HCT116 (cell line): ENCODE measurements around the gene BTBD2. TPM values are rescaled to one million over a fixed set of nuclear protein-coding genes. Genes with fewer than 3 reads are reported as not detected.
"Not testable (repeated sequence)": the region's sequence is repeated elsewhere in the genome, so short reads cannot be mapped to it uniquely, and the experiment has no call there.

ENCODE experiments used
- ATAC-seq: fragments of 200-7000 bp; cut with Tn5 transposase; 2 replicates; pipeline ENCODE4 v1.9.1; 2020; ENCODE audit warnings: mild to moderate bottlenecking, moderate library complexity
- BruUV-seq: library from RNA; stranded (reverse); fragments of 400-500 nt; replicated peaks from 2 replicates; lab custom pipeline; 2021; lab: Mats Ljungman, UMichigan
- CTCF ChIA-PET: fragments of 300-600 bp; sonication (Branson Sonifier 250); formaldehyde crosslinking; loops from one replicate; lab custom pipeline; 2021; ENCODE audit warnings: antibody characterized with exemption; lab: Charles Lee
- POLR2A ChIA-PET: fragments of 300-600, 350-600 bp; sonication (Branson Sonifier 250); formaldehyde crosslinking; loops from one replicate; lab custom pipeline; 2021; ENCODE audit warnings: antibody characterized with exemption; lab: Charles Lee
- RAD21 ChIA-PET, 2 experiments: fragments of 300-600 bp; sonication (Branson Sonifier 250); formaldehyde crosslinking; loops; one replicate each; lab custom pipeline; 2023; ENCODE audit warnings: low total read pairs in 2 of 2; ENCODE audit not compliant: uncharacterized antibody in 2 of 2, unreplicated experiment in 2 of 2, low non-redundant PET in 1 of 2; lab: Charles Lee
- DNase-seq: peaks from one replicate; pipeline ENCODE4 v3.0.0-alpha.2; 2010; ENCODE audit warnings: low read depth, low spot score
- H2AFZ ChIP-seq: fragments of 200-600 bp; shearing (Covaris generic), sonication (generic); 2 replicates; pipeline ENCODE4 v1.6.1; 2017; ENCODE audit warnings: low read depth, mixed run types, mixed read lengths, antibody characterized with exemption, low read length; ENCODE audit not compliant: poor library complexity, severe bottlenecking
- H3K27ac ChIP-seq: 2 replicates; pipeline ENCODE4 v1.5.1; 2012; ENCODE audit warnings: low read depth, low read length
- H3K27me3 ChIP-seq: fragments of 200-600 bp; sonication (generic); 2 replicates; pipeline ENCODE4 v1.6.1; 2016; ENCODE audit warnings: mixed run types, low read length, mixed read lengths; ENCODE audit not compliant: insufficient read depth
- H3K36me3 ChIP-seq, 2 experiments: fragments of 200-500 bp in 1 of 2; fragments of 200-600 bp in 1 of 2; sonication (Bioruptor generic) in 1 of 2; sonication (generic) in 1 of 2; 2 replicates each; pipeline versions ENCODE4 v1.5.1 to v1.6.1; 2014 to 2016; ENCODE audit warnings: low read length in 2 of 2, inconsistent platforms in 1 of 2, mixed read lengths in 1 of 2, mixed run types in 1 of 2; ENCODE audit not compliant: insufficient read depth in 2 of 2, control insufficient read depth in 1 of 2
- H3K4me1 ChIP-seq, 2 experiments: fragments of 200-600 bp in 1 of 2; sonication (generic) in 1 of 2; 2 replicates each; pipeline versions ENCODE4 v1.5.1 to v1.6.1; 2012 to 2017; ENCODE audit warnings: low read length in 2 of 2, inconsistent platforms in 1 of 2, mild to moderate bottlenecking in 1 of 2, mixed read lengths in 1 of 2, mixed run types in 1 of 2, moderate library complexity in 1 of 2; ENCODE audit not compliant: insufficient read depth in 2 of 2, control insufficient read depth in 1 of 2
- H3K4me2 ChIP-seq: fragments of 200-600 bp; sonication (generic); 2 replicates; pipeline ENCODE4 v1.6.1; 2017; ENCODE audit warnings: mixed run types, low read length, mixed read lengths
- H3K4me3 ChIP-seq, 2 experiments: fragments of 200-600 bp in 1 of 2; sonication (generic) in 1 of 2; replicated peaks in 1 of 2; 2 replicates each; pipeline ENCODE4 v1.5.1; 2011 to 2016; ENCODE audit warnings: low read length in 2 of 2, control low read depth in 1 of 2, low read depth in 1 of 2, mild to moderate bottlenecking in 1 of 2, mixed read lengths in 1 of 2, mixed run types in 1 of 2
- H3K79me2 ChIP-seq: fragments of 200-600 bp; sonication (generic); 2 replicates; pipeline ENCODE4 v1.6.1; 2017; ENCODE audit warnings: mild to moderate bottlenecking, mixed run types, low read length, moderate library complexity, mixed read lengths; ENCODE audit not compliant: insufficient read depth
- H3K9ac ChIP-seq: fragments of 200-600 bp; sonication (generic); 2 replicates; pipeline ENCODE4 v1.6.1; 2016; ENCODE audit warnings: low read length, mixed read lengths
- H3K9me2 ChIP-seq: fragments of 200-600 bp; sonication (generic), shearing (Covaris generic); 2 replicates; pipeline ENCODE4 v1.6.1; 2017; ENCODE audit warnings: mixed run types, mild to moderate bottlenecking, moderate library complexity; ENCODE audit not compliant: insufficient read depth
- H3K9me3 ChIP-seq, 2 experiments: fragments of 200-500 bp in 1 of 2; fragments of 200-600 bp in 1 of 2; sonication (Bioruptor generic) in 1 of 2; sonication (generic) in 1 of 2; 2 replicates each; pipeline ENCODE4 v1.6.1; 2014 to 2017; ENCODE audit warnings: low read length in 2 of 2, mixed read lengths in 2 of 2, inconsistent platforms in 1 of 2, low read depth in 1 of 2, mild to moderate bottlenecking in 1 of 2, mixed run types in 1 of 2, moderate library complexity in 1 of 2; ENCODE audit not compliant: control insufficient read depth in 1 of 2, insufficient read depth in 1 of 2
- H4K20me1 ChIP-seq: fragments of 200-600 bp; sonication (generic), shearing (Covaris generic); 2 replicates; pipeline ENCODE4 v1.6.1; 2017; ENCODE audit warnings: mixed run types, mild to moderate bottlenecking, moderate library complexity; ENCODE audit not compliant: insufficient read depth
- CBX3 ChIP-seq: IDR thresholded peaks from 2 replicates; pipeline ENCODE4 v1.6.1; 2012; ENCODE audit warnings: low read depth
- ELF1 ChIP-seq: IDR thresholded peaks from 2 replicates; pipeline ENCODE4 v1.6.1; 2012; ENCODE audit warnings: low read depth, borderline replicate concordance
- JUND ChIP-seq: IDR thresholded peaks from 2 replicates; pipeline ENCODE4 v1.6.1; 2012
- POLR2AphosphoS5 ChIP-seq: IDR thresholded peaks from 2 replicates; pipeline ENCODE4 v1.6.1; 2011; ENCODE audit warnings: mild to moderate bottlenecking, low read depth, low read length, moderate library complexity
- RAD21 ChIP-seq: IDR thresholded peaks from 2 replicates; pipeline ENCODE4 v1.6.1; 2012; ENCODE audit warnings: low read depth, mild to moderate bottlenecking
- SP1 ChIP-seq: IDR thresholded peaks from 2 replicates; pipeline ENCODE4 v1.6.1; 2012; ENCODE audit warnings: low read depth
- intact Hi-C: fragments of 100-400 bp; cut with micrococcal nuclease; formaldehyde crosslinking; loops from 2 replicates; pipeline ENCODE4 v1.10.0; 2022
- total RNA-seq: library from RNA; stranded (reverse); gene quantifications from one replicate; pipeline ENCODE4 v1.2.1, GENCODE V29; 2021; ENCODE audit not compliant: unreplicated experiment

BTBD2 gene
- total RNA-seq, 1 experiment from 2014 or later, result 112 TPM

DNA sequence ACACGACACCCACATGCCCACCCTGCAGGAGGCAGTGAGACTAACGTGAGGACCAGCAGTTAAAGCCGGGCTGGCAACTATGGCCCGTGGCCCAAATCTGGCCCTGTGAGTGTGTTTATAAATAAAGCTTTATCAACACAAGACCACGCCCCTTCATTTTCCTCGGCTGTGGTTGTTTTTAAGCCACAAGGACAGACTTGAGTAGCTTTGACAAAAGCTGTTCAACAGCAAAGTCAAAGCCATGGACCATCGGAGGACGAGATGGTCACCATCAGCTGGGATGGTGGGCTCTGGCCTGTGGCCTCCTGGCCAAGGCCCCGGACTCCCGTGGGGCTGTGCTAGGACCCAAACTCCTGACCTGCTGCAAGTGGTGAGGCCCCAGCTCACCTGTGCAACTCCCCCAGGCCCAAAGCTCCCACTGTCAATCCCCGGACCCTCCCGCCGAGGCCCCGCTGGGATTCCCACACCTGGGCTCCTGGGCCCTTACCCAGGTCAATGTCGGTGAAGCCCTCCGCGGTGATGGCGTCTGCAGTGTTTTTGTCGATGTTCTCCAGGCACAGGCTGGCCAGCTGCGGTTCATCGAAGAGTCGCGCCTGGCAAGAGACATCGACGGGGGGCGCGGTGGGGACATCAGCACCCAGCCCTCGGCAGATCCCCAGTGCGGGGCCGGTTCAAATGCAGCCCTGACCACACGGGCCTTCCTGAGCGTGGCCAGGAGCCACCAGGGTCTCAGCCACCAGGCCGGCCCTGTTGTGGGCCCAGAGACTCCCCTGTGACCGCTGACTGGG lies 25.1 kb downstream of the BTBD2 start:
- Histone ChIP-seq H3K4me3 (no peak overlapping the region), H3K27ac (no peak overlapping the region)
- TF ChIP-seq CBX3 (no peak), ELF1 (no peak), RAD21 (no peak)
- TF ChIP-seq, all 23 proteins: peak for 0
- Histone ChIP-seq H3K4me2 (no peak overlapping the region), H3K9ac (no peak overlapping the region), H3K79me2 (no peaks in the 10 kb centered on the region), H3K9me3 (no peaks in the 10 kb centered on the region), H3K9me2 (no peaks in the 10 kb centered on the region), H3K4me1 (peaks cover 0 to 4% of the 10 kb centered on the region in 2 experiments; a peak in 1 of 4 replicates), H3K36me3 (peaks cover 7 to 27% of the 10 kb centered on the region in 2 experiments; a peak in 3 of 4 replicates), H2AFZ (no peak overlapping the region), H3K27me3 (no peaks in the 10 kb centered on the region), H4K20me1 (no peaks in the 10 kb centered on the region)
- ChIA-PET POLR2A (no interaction called here), RAD21 (no interaction called here), CTCF (no interaction called here)
- DNase-seq (no peak), ATAC-seq (no peak)
- no TSS peak for BruUV-seq
- intact Hi-C loops, result no loop called here

- Histone ChIP-seq H4K20me1 (no peaks in the 10 kb centered on the region), H3K4me1 (peaks cover 0 to 4% of the 10 kb centered on the region in 2 experiments; a peak in 1 of 4 replicates), H3K79me2 (no peaks in the 10 kb centered on the region), H3K9ac (no peak overlapping the region), H3K27me3 (no peaks in the 10 kb centered on the region), H3K27ac (no peak overlapping the region), H3K9me3 (no peaks in the 10 kb centered on the region), H3K4me2 (no peak overlapping the region), H2AFZ (no peak overlapping the region), H3K9me2 (no peaks in the 10 kb centered on the region), H3K4me3 (no peak overlapping the region), H3K36me3 (peaks cover 7 to 27% of the 10 kb centered on the region in 2 experiments; a peak in 3 of 4 replicates)
- TF ChIP-seq CBX3 (no peak), POLR2AphosphoS5 (no peak), SP1 (no peak), JUND (0 out of 2 replicates have a peak, but pooled peaks have one; percentile 7)
- ChIA-PET RAD21 (no interaction called here), CTCF (no interaction called here), POLR2A (no interaction called here)
- no TSS peak for BruUV-seq
- intact Hi-C loops, result no loop called here
- ATAC-seq (no peak), DNase-seq (no peak)
Observed at GRCh38 chr19:1989513-1990229, 25.8 kb downstream of the BTBD2 start.

DNA sequence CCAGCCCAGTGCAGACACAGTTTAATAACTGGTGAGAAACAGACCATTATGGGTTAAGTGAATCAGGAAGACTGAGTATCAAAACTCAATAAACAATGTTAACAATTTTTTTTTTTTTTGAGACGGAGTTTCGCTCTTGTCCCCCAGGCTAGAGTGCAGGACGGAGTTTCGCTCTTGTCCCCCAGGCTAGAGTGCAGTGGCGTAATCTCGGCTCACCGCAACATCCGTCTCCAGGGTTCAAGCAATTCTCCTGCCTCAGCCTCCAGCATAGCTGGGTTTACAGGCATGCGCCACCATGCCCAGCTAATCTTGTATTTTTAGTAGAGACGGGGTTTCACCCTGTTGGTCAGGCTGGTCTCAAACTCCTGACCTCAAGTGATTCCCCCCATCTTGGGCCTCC lies 27.1 kb downstream of the BTBD2 start:
- H4K20me1 ChIP-seq, H3K9ac ChIP-seq, POLR2A ChIA-PET, intact Hi-C loops, H3K4me1 ChIP-seq, CTCF ChIA-PET, H3K4me3 ChIP-seq, H2AFZ ChIP-seq, DNase-seq, ATAC-seq, H3K4me2 ChIP-seq, RAD21 ChIA-PET, BruUV-seq, H3K9me3 ChIP-seq, H3K27ac ChIP-seq, H3K9me2 ChIP-seq, H3K79me2 ChIP-seq, H3K27me3 ChIP-seq: not testable (repeated sequence)
- H3K36me3 ChIP-seq, result peaks cover 7 to 26% of the 10 kb centered on the region in 2 experiments; a peak in 3 of 4 replicates
